Medulla oblongata (tissue), 1 donor: ENCODE data around the gene USP6.
"Not testable (repeated sequence)": the region's sequence is repeated elsewhere in the genome, so short reads cannot be mapped to it uniquely, and the experiment has no call there.

Experiments
- DNase-seq: peaks from one replicate; pipeline ENCODE4 v3.0.0-alpha.2; 2015; ENCODE audit errors: extremely low spot score

USP6 gene

DNA sequence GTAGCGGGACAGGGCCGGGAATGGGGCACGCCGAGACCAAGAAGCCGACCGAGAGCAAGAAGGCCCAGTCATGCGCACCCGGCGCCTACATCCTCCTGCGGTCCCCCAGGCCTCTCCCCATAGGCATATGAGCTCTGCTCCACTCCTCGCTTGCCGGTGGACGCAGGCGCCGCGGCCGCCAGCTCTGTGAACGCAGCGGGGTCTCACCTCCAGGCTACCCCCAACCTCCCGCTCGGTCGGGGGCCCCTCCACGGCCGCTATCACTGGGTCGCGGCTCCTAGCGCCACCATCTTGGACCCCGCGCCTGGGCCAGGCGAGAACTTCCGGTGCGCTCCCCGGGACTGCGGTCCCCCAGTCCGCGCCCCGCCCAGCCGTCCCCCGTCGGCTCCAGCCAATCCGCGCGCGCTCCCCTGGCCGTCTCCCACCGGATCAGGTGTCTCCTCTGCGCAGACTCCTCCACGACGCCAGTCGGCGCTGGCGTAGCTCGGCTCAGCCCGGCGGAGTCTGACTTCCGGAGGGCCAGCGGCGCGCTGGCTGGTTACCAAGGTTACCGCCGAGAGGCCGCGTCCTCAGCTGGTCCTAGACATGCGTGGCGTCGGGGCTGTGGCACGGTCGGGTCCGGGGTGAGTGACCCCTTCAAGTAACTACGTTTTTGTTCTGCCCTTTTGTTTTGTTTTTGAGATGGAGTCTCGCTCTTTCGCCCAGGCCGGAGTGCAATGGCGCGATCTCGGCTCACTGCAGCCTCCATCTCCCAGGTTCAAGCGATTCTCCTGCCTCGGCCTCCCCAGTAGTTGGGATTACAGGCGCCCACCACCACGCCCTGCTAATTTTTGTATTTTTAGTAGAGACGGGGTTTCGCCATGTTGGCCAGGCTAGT is 75.9 kb downstream of the USP6 start, which contains the start of gene ZNF594:
TSS of gene ZNF594 (minus strand) at position 328 of the 877 bp plus-strand sequence. CDS start 7,612 bp downstream, outside the sequence.
- peak; percentile 94 for DNase-seq

DNA sequence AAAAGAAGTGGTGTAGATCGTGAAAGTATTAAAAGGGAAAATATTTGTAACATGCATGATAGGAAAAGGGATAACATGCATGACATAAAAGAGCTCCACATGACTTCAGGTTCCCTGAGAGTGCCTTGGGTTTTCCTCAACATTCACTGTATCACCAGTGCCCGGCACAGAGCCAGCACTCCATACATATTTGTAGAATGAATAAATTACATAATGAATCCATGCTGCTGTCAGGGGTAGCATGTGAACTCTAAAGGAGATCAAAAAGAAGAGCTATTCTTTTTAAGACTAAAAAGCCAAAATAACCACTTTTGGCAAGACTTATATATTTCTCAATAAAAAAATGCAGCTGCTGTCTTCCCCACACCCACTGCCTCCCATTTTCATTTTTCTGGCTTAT is 78.5 kb downstream of the USP6 start:
- no peak for DNase-seq

DNA sequence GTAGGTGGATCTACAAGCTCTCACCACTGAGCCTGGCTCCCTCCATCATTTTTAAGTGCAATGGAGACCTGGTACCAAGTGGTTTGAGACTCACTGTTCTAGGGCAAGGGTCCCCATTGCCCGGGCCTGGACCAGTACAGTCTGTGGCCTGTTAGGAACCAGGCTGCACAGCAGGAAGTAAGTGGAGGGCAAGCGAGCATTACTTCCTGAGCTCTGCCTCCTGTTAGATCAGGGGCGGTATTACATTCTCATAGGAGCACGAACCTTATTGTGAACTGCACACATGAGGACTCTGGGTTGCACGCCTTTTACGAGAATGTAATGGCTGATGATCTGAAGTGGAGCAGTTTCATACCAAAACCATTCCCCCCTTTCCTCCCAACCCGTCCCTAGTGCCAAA is 82.6 kb downstream of the USP6 start:
- DNase-seq, result no peak

- DNase-seq, result no peak
Observed at GRCh38 chr17:5200360-5200759, 84.5 kb downstream of the USP6 start.

DNA sequence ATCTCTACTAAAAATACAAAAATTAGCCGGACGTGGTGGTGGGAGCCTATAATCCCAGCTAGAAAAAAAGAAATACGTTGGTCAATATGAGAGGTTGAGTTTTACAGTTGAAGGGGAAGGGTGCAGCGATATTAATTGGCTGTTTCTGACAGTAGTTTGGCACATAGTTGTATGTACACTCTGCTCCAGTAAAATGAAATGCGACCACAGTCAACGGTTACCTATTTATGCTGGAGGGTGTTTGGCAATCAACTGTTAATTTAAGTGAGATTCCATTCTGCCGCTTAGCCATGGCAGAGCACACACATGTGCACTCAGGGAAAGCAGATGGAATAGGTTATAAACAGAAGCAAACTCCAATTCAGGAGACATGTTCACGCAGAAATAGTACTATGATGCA is 85.2 kb downstream of the USP6 start:
- no peak for DNase-seq

GRCh38 chr17:5203178-5203907 is 87.5 kb downstream of the USP6 start:
- DNase-seq, result no peak

GRCh38 chr17:5203908-5204294 is 88.1 kb downstream of the USP6 start:
- DNase-seq, result no peak

DNA sequence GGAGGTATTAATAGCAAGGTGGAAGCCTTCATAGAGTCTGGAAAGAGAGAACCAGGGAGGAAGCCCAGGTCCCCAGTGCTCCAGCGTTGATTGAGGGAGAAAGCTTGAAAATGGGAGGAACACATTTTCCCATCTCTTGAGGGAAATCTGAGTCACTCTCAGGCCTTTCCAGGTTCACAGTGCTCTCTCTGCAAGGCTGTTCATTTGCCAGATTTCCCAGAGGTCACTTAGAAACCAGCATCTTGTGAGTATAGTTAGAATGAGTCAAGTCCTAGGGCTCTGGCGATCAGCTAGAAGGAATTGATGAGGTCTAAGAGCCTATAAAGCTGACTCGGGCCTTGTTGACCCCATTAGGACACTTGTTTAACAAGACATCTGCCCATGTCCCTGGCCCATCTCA is 93.6 kb downstream of the USP6 start:
- DNase-seq, result no peak

- no peak for DNase-seq
Observed at GRCh38 chr17:5210091-5210490, 94.3 kb downstream of the USP6 start.

DNA sequence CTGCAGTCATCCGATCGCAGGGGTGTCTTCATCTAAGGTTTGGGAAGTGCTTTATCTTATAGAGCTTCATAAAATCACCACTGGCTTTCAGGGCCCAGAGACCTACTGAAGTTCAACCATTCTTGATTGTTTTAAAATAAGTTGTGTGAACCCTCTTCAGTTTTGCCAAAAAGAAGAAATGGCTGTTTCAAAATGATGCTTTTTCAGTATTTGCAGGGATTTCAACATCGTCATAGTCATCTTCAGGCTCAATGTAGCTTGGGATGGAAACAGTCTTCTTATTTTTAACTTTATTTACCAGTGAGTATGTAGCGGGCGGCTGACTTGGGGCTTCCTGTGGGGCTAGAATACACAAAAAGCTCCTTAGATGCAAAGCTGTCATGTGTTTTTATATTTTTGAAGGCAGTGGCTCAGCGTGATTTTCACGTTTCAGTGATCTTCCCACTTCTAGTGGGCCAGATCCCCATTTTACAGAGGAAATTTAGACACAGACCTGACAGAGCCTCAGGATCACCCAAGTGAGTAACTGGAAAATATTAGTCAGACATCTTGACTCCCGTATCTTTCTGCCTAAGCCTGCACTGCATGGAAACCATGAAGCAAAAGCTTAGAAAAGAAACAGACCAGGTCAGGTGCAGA is 94.9 kb downstream of the USP6 start:
- peak; percentile 43 for DNase-seq

- DNase-seq, result peak; percentile 32
Observed at GRCh38 chr17:5211458-5211857, 95.6 kb downstream of the USP6 start.

DNA sequence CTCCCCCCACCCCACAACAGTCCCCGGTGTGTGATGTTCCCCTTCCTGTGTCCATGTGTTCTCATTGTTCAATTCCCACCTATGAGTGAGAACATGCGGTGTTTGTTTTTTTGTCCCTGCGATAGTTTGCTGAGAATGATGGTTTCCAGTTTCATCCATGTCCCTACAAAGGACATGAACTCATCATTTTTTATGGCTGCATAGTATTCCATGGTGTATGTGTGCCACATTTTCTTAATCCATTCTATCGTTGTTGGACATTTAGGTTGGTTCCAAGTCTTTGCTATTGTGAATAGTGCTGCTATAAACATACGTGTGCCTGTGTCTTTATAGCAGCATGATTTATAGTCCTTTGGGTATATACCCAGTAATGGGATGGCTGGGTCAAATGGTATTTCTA is 101.7 kb downstream of the USP6 start:
- DNase-seq, result not testable (repeated sequence)

DNA sequence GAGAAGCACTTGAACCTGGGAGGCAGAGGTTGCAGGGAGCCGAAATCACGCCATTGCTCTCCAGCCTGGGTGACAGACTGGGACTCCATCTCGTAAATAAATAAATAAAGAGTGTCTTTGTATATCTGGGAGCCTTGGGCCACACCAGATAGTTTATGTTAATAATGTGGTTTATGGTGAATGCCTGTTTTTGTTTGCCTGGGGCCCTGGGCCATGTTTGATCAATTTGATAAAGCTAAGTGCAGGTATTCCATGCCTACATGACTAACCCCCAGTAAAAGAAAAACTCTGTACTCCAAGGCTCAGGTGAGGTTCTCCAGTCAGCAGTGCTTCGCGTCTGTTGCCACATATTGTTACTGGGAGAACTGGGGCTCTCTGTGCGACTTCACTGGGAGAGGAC is 103.7 kb downstream of the USP6 start:
- DNase-seq, result no peak

GRCh38 chr17:5220074-5220473 is 104.2 kb downstream of the USP6 start:
- DNase-seq, result no peak

GRCh38 chr17:5221912-5222311 is 106.1 kb downstream of the USP6 start:
- not testable (repeated sequence) for DNase-seq
